Measurements from ENCODE around the gene FGR.

DNA sequence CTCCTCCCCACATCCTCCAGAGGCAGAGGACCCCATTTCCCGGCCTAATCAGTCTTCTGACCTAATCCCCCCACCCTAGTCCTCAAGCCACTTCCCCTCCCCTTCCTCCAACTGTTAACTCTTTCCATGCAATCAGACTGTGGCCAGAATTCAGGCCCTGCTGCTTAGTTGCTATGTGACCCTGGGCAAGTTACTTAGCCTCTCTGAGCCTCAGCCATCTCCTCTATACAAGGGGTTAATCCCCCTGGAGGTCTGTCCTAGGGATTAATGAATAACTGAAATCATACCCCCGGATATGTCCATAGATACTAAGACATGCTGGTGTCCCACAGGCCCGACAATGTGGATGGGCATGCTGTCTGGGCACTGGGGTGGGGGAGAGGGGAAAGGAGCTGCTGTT, 49.3 kb downstream of the FGR start:
- TF ChIP-seq MYC (IDR thresholded peaks at IDR 0.05; ENCODE audit: low read depth, low read length), result no peak
- TF ChIP-seq, protein P1, sequence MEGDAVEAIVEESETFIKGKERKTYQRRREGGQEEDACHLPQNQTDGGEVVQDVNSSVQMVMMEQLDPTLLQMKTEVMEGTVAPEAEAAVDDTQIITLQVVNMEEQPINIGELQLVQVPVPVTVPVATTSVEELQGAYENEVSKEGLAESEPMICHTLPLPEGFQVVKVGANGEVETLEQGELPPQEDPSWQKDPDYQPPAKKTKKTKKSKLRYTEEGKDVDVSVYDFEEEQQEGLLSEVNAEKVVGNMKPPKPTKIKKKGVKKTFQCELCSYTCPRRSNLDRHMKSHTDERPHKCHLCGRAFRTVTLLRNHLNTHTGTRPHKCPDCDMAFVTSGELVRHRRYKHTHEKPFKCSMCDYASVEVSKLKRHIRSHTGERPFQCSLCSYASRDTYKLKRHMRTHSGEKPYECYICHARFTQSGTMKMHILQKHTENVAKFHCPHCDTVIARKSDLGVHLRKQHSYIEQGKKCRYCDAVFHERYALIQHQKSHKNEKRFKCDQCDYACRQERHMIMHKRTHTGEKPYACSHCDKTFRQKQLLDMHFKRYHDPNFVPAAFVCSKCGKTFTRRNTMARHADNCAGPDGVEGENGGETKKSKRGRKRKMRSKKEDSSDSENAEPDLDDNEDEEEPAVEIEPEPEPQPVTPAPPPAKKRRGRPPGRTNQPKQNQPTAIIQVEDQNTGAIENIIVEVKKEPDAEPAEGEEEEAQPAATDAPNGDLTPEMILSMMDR (IDR thresholded peaks at IDR 0.05; ENCODE audit: low read depth, low read length), result no peak
- TF ChIP-seq, protein P2, sequence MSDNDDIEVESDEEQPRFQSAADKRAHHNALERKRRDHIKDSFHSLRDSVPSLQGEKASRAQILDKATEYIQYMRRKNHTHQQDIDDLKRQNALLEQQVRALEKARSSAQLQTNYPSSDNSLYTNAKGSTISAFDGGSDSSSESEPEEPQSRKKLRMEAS (IDR thresholded peaks at IDR 0.05; ENCODE audit: low read depth, low read length), result no peak

All from NB4 (cell line).